Nephron progenitor cell (in vitro differentiated cells): ENCODE data around the gene AFF1.

ENCODE experiments used
- DNase-seq: peaks from one replicate; pipeline ENCODE4 v3.0.0; 2021
- H3K27ac Mint-ChIP-seq: 2 replicates; pipeline ENCODE4 v1.8.0; 2021; ENCODE audit warnings: mild to moderate bottlenecking, moderate library complexity, mixed read lengths
- H3K27me3 Mint-ChIP-seq: 2 replicates; pipeline ENCODE4 v1.8.0; 2021; ENCODE audit warnings: mild to moderate bottlenecking, low read depth, mixed read lengths; ENCODE audit not compliant: poor library complexity
- H3K36me3 Mint-ChIP-seq: 2 replicates; pipeline ENCODE4 v1.8.0; 2021; ENCODE audit warnings: low read depth, mixed read lengths
- H3K4me1 Mint-ChIP-seq: 2 replicates; pipeline ENCODE4 v1.8.0; 2021; ENCODE audit warnings: mixed read lengths
- H3K4me3 Mint-ChIP-seq: 2 replicates; pipeline ENCODE4 v1.8.0; 2021; ENCODE audit warnings: mild to moderate bottlenecking, moderate library complexity, mixed read lengths
- H3K9me3 Mint-ChIP-seq: 2 replicates; pipeline ENCODE4 v1.8.0; 2021; ENCODE audit warnings: mild to moderate bottlenecking, moderate library complexity, mixed read lengths
- CTCF ChIP-seq: fragments of 200-600 bp; sonication (generic); IDR thresholded peaks from 2 replicates; pipeline ENCODE4 v1.5.0; 2021; ENCODE audit warnings: antibody characterized with exemption

AFF1 gene

GRCh38 chr4:87046121-87046551 is 111.3 kb downstream of the AFF1 start:
- H3K9me3 Mint-ChIP-seq, result no peaks in the 10 kb centered on the region
- TF ChIP-seq CTCF, result no peak
- no peak for DNase-seq

GRCh38 chr4:87047281-87047798 is 112.5 kb downstream of the AFF1 start:
- Mint-ChIP-seq H3K9me3 (no peaks in the 10 kb centered on the region), H3K27ac (no peak overlapping the region), H3K4me1 (peaks cover 53% of the 10 kb centered on the region), H3K4me3 (peak overlapping the region; percentile 17), H3K27me3 (no peaks in the 10 kb centered on the region), H3K36me3 (peaks cover 59% of the 10 kb centered on the region)
- DNase-seq, result no peak
- no peak for TF ChIP-seq CTCF

More at GRCh38 chr4:87046121-87046551, 111.3 kb downstream of the AFF1 start:
- H3K4me3 Mint-ChIP-seq, result no peak overlapping the region
- H3K27me3 Mint-ChIP-seq, result no peaks in the 10 kb centered on the region
- peaks cover 44% of the 10 kb centered on the region for H3K4me1 Mint-ChIP-seq
- H3K27ac Mint-ChIP-seq, result peak overlapping the region; percentile 91
- peaks cover 50% of the 10 kb centered on the region for H3K36me3 Mint-ChIP-seq

GRCh38 chr4:87049508-87049907 is 114.7 kb downstream of the AFF1 start:
- H3K36me3 Mint-ChIP-seq, result peaks cover 72% of the 10 kb centered on the region
- DNase-seq, result no peak
- peaks cover 74% of the 10 kb centered on the region for H3K4me1 Mint-ChIP-seq
- no peaks in the 10 kb centered on the region for H3K27me3 Mint-ChIP-seq
- no peak for TF ChIP-seq CTCF
- H3K27ac Mint-ChIP-seq, result no peak overlapping the region
- no peak overlapping the region for H3K4me3 Mint-ChIP-seq
- no peaks in the 10 kb centered on the region for H3K9me3 Mint-ChIP-seq

GRCh38 chr4:87050596-87050995 is 115.8 kb downstream of the AFF1 start:
- no peak for DNase-seq
- H3K4me1 Mint-ChIP-seq, result peaks cover 85% of the 10 kb centered on the region
- no peak overlapping the region for H3K4me3 Mint-ChIP-seq
- no peak for TF ChIP-seq CTCF
- no peaks in the 10 kb centered on the region for H3K27me3 Mint-ChIP-seq
- H3K27ac Mint-ChIP-seq, result peak overlapping the region; percentile 26
- H3K9me3 Mint-ChIP-seq, result no peaks in the 10 kb centered on the region
- peaks cover 73% of the 10 kb centered on the region for H3K36me3 Mint-ChIP-seq

GRCh38 chr4:87051121-87051713 is 116.4 kb downstream of the AFF1 start:
- Mint-ChIP-seq H3K36me3 (peaks cover 75% of the 10 kb centered on the region), H3K27me3 (no peaks in the 10 kb centered on the region), H3K4me1 (peaks cover 91% of the 10 kb centered on the region), H3K9me3 (no peaks in the 10 kb centered on the region), H3K4me3 (no peak overlapping the region), H3K27ac (no peak overlapping the region)
- no peak for DNase-seq
- TF ChIP-seq CTCF, result no peak

GRCh38 chr4:87052615-87053014 is 117.8 kb downstream of the AFF1 start:
- H3K4me3 Mint-ChIP-seq, result no peak overlapping the region
- H3K27ac Mint-ChIP-seq, result peak overlapping the region; percentile 94

More at GRCh38 chr4:87052615-87053014, 117.8 kb downstream of the AFF1 start:
- Mint-ChIP-seq H3K36me3 (peaks cover 65% of the 10 kb centered on the region), H3K9me3 (no peaks in the 10 kb centered on the region), H3K27me3 (no peaks in the 10 kb centered on the region), H3K4me1 (peaks cover 93% of the 10 kb centered on the region)
- DNase-seq, result no peak
- no peak for TF ChIP-seq CTCF
